ENCODE results near the gene TAF4. TPM values are rescaled to one million over a fixed set of nuclear protein-coding genes. Genes with fewer than 3 reads are reported as not detected.

Gene TAF4
- total and polyA plus RNA-seq, 2 of the 13 experiments (the other 11 are each of a cell fraction or from before 2014, with no cell fraction given) = 5.9 to 12.0 TPM

GRCh38 chr20:62066339-62066982, 780 bp upstream of the TAF4 start (continued):
- TF ChIP-seq ATF4 (CRISPR knock-in tag; IDR thresholded peaks at IDR 0.05) (no peak), ZNF660 (CRISPR knock-in tag; IDR thresholded peaks at IDR 0.05; ENCODE audit: borderline replicate concordance, low read depth) (no peak), ZNF335 (CRISPR knock-in tag; IDR thresholded peaks at IDR 0.05) (no peak), GATAD2A (CRISPR knock-in tag; IDR thresholded peaks at IDR 0.05) (no peak; the same call in none of the 2 replicates), ZBTB21 (CRISPR knock-in tag; IDR thresholded peaks at IDR 0.05) (0 out of 2 replicates have a peak, but pooled peaks have one; percentile 23), SIN3B (IDR thresholded peaks at IDR 0.05; ENCODE audit: low read length) (no peak; the same call in 1 of the 2 replicates), FUBP1 (CRISPR knock-in tag; IDR thresholded peaks at IDR 0.05; ENCODE audit: borderline replicate concordance) (no peak), ZNF276 (CRISPR knock-in tag; IDR thresholded peaks at IDR 0.05; ENCODE audit: low read depth) (peak; percentile 14; the same call in 1 of the 2 replicates), PAX8 (CRISPR knock-in tag; IDR thresholded peaks at IDR 0.05; ENCODE audit: borderline replicate concordance) (no peak), SKI (IDR thresholded peaks at IDR 0.05; ENCODE audit: partially characterized antibody) (peak; percentile 9), CENPX (CRISPR knock-in tag; IDR thresholded peaks at IDR 0.05) (no peak), ZNF331 (CRISPR knock-in tag; IDR thresholded peaks at IDR 0.05) (no peak), HMGA1 (CRISPR knock-in tag; conservative IDR thresholded peaks at IDR 0.05) (no peak), NFKBIZ (CRISPR knock-in tag; IDR thresholded peaks at IDR 0.05) (no peak; the same call in 1 of the 2 replicates), ZNF746 (CRISPR knock-in tag; IDR thresholded peaks at IDR 0.05) (peak; percentile 35; the same call in 1 of the 2 replicates), ZNF577 (CRISPR knock-in tag; IDR thresholded peaks at IDR 0.05; ENCODE audit: borderline replicate concordance, low read depth) (no peak), ARNTL (CRISPR knock-in tag; IDR thresholded peaks at IDR 0.05) (no peak), POGZ (CRISPR knock-in tag; IDR thresholded peaks at IDR 0.05) (no peak), EEA1 (CRISPR knock-in tag; IDR thresholded peaks at IDR 0.05; ENCODE audit: borderline replicate concordance) (no peak), ZFP90 (CRISPR knock-in tag; IDR thresholded peaks at IDR 0.05; ENCODE audit: borderline replicate concordance) (no peak; the same call in 1 of the 2 replicates), ZNF3 (CRISPR knock-in tag; IDR thresholded peaks at IDR 0.05) (0 out of 2 replicates have a peak, but pooled peaks have one; percentile 42), SMYD3 (CRISPR knock-in tag; IDR thresholded peaks at IDR 0.05) (no peak), XRCC5 (optimal IDR thresholded peaks at IDR 0.05; ENCODE audit: low read length) (no peak), ZSCAN25 (CRISPR knock-in tag; IDR thresholded peaks at IDR 0.05) (no peak), REL (CRISPR knock-in tag; conservative IDR thresholded peaks at IDR 0.05) (no peak), HBP1 (CRISPR knock-in tag; IDR thresholded peaks at IDR 0.05; ENCODE audit: low read depth) (no peak; the same call in 1 of the 2 replicates)

Measured in HepG2 (cell line).